PFSK-1 (cell line): ENCODE data around the gene ZSCAN29.

Source experiments
- POLR2AphosphoS5 ChIP-seq: IDR thresholded peaks from 2 replicates; pipeline ENCODE4 v1.6.1; 2012; ENCODE audit warnings: low read depth, mild to moderate bottlenecking, control low read depth, low read length, moderate library complexity
- TAF1 ChIP-seq: IDR thresholded peaks from 2 replicates; pipeline ENCODE4 v1.6.1; 2012; ENCODE audit warnings: low read length, control low read depth, borderline replicate concordance; ENCODE audit not compliant: insufficient read depth
- TF ChIP-seq, protein P1 (sequence below), 2 experiments: IDR thresholded peaks; 2 replicates each; pipeline versions ENCODE4 v1.6.1 to v1.8.0; 2011 to 2012; ENCODE audit warnings: low read depth in 2 of 2, low read length in 2 of 2, control low read depth in 1 of 2, inconsistent platforms in 1 of 2, mild to moderate bottlenecking in 1 of 2, moderate library complexity in 1 of 2; ENCODE audit not compliant: insufficient read depth in 1 of 2

DNA sequence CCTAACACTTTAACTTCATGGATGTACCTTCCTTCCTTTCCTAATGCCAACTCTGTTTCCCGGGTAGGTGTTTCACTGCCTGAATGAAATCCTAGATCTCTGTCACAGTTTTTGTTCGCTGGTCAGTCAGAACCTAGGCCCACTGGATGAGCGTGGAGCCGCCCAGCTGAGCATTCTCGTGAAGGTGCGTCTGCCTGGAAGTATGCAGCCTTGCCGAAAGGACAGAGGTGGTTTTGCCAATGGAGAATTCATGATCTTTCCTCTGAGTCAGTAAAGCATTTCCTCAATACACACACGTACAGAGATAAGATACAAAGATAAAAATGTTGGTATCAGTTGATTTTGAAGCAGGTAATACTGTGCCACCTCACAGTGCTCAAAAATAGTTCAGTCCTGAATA is 32.8 kb upstream of the ZSCAN29 start:
- TF ChIP-seq, protein P1, sequence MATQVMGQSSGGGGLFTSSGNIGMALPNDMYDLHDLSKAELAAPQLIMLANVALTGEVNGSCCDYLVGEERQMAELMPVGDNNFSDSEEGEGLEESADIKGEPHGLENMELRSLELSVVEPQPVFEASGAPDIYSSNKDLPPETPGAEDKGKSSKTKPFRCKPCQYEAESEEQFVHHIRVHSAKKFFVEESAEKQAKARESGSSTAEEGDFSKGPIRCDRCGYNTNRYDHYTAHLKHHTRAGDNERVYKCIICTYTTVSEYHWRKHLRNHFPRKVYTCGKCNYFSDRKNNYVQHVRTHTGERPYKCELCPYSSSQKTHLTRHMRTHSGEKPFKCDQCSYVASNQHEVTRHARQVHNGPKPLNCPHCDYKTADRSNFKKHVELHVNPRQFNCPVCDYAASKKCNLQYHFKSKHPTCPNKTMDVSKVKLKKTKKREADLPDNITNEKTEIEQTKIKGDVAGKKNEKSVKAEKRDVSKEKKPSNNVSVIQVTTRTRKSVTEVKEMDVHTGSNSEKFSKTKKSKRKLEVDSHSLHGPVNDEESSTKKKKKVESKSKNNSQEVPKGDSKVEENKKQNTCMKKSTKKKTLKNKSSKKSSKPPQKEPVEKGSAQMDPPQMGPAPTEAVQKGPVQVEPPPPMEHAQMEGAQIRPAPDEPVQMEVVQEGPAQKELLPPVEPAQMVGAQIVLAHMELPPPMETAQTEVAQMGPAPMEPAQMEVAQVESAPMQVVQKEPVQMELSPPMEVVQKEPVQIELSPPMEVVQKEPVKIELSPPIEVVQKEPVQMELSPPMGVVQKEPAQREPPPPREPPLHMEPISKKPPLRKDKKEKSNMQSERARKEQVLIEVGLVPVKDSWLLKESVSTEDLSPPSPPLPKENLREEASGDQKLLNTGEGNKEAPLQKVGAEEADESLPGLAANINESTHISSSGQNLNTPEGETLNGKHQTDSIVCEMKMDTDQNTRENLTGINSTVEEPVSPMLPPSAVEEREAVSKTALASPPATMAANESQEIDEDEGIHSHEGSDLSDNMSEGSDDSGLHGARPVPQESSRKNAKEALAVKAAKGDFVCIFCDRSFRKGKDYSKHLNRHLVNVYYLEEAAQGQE (IDR thresholded peaks at IDR 0.05; ENCODE audit: insufficient read depth in 1 of 2, low read depth in 2 of 2, low read length in 2 of 2) = no peak
- no peak for TF ChIP-seq TAF1
- no peak for TF ChIP-seq POLR2AphosphoS5
